Subcutaneous adipose tissue (tissue), 4 donors: ENCODE data around the gene BICD1. TPM values are rescaled to one million over a fixed set of nuclear protein-coding genes. Genes with fewer than 3 reads are reported as not detected.

Source experiments
- CTCF ChIP-seq: fragments of 450-650 bp; IDR thresholded peaks from one replicate; pipeline ENCODE4 v1.5.1; 2016; ENCODE audit warnings: low read depth, mild to moderate bottlenecking, control low read depth, antibody characterized with exemption, moderate library complexity
- total RNA-seq, 4 donors: library from RNA; depleted of rRNA; stranded (reverse); fragments of >200 nt; gene quantifications; one replicate each; pipeline ENCODE4 v1.1.0, GENCODE V29; 2016

The BICD1 gene
- total RNA-seq, 4 donors from 2014 or later, result 8.2 to 9.6 (median 9.2) TPM

DNA sequence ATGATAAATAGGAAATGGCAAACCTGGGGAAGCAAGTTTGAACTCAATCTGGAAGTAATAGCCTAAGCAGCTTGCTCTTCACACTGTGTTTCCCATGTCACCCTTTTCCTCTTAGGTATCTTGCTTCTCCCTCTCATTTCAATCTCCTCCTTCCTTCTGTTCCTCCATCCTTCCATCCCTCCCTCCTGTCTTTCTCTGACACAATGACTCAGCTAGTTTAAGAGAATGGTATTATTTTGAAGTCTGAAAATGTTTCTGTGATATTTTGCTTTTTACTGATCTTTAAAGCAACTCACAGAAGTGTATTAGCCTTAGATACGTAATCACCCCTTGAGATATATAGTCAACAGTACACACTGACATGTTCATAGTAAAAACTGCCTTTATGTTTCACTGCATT, 236.8 kb downstream of the BICD1 start:
- no peak for TF ChIP-seq CTCF

- no peak for TF ChIP-seq CTCF
These were observed 237.4 kb downstream of the BICD1 start for GRCh38 chr12:32344047-32344446.

DNA sequence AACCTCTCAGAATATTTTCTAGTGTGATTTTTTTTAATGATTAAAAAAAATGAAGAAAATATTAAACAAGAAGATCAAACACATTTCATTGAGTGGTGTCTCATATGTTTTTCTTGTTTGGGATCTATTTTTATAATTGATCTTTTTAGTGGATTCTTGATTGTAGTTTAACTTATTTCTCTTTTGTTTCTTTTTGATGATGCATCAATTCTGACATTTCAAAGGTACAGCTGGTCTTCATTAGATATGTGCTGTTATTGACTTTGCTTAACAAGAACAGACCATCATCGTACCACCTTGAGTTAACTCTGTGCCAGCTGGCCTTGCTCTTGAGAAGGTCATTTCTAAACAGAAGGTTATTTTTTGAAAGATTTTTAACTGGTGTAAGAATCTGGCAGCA, 246.9 kb downstream of the BICD1 start:
- TF ChIP-seq CTCF, result no peak

DNA sequence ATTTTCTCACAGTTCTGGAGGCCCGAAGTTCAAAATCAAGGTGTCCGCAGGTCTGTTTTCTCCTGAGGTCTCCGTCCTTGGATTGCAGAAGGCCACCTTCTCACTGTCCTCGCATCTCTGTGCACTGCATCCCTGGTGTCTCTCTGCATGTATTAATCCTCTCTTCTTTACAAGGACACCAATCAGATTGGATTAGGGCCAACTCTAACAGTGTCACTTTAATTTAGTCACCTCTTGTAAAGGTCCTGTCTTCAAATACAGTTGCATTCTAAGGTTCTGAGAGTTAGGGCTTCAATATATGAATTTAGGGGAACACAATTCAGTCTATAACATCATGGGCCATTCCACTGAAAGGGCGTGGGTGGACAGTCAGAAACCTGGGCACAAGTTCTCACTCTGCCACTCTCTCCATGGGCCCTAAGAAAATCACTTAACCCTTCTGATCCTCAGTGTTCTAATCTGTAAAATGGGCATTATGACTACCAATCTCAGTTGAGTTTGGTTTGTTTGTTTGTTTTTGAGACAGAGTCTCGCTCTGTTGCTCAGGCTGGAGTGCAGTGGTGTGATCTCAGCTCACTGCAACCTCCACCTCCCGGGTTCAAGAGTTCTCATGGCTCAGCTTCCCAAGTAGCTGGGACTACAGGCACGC, 251.1 kb downstream of the BICD1 start:
- no peak for TF ChIP-seq CTCF

DNA sequence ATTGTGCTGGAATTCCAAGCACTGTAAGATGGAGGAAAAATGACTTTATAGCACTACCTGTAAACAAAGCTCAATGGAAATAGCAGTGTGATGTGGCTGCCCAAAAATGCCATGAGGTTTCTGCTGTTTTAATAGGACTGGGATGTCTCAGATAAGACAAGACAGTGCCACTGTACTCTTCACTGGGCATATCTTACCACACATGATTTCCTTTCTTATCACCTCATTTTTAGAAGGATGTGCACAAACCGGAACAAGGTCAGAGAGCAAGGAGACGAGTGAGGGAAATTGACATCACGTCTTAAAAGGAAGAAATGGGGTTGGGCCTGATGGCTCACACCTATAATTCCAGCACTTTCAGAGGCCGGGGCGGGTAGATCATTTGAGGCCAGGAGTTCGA, 254.3 kb downstream of the BICD1 start:
- TF ChIP-seq CTCF, result no peak

- TF ChIP-seq CTCF, result no peak
These were observed 256.2 kb downstream of the BICD1 start for GRCh38 chr12:32362892-32363291.

- no peak for TF ChIP-seq CTCF
These were observed 258.9 kb downstream of the BICD1 start for GRCh38 chr12:32365473-32366064.
